ENCODE data around the gene MRPL36.
"Not testable (repeated sequence)": the region's sequence is repeated elsewhere in the genome, so short reads cannot be mapped to it uniquely, and the experiment has no call there.

Gene MRPL36

GRCh38 chr5:1799602-1800471 is at the start of gene MRPL36:
Gene MRPL36, minus strand, starts transcription at chr5:1799837. Its CDS starts 902 bp downstream, at chr5:1798935.
- DNase-seq (ENCODE audit: low read depth), result peak; percentile 90

- DNase-seq (ENCODE audit: low read depth), result no peak
Measured at GRCh38 chr5:1847611-1848010, 48.0 kb upstream of the MRPL36 start.

- no peak for DNase-seq (ENCODE audit: low read depth)
Measured at GRCh38 chr5:1847056-1847455, 47.4 kb upstream of the MRPL36 start.

- no peak for DNase-seq (ENCODE audit: low read depth)
Measured at GRCh38 chr5:1846583-1846982, 46.9 kb upstream of the MRPL36 start.

- no peak for DNase-seq (ENCODE audit: low read depth)
Measured at GRCh38 chr5:1845696-1846095, 46.1 kb upstream of the MRPL36 start.

- DNase-seq (ENCODE audit: low read depth), result no peak
Measured at GRCh38 chr5:1844708-1845436, 45.2 kb upstream of the MRPL36 start.

GRCh38 chr5:1843761-1844160 is 44.1 kb upstream of the MRPL36 start:
- DNase-seq (ENCODE audit: low read depth), result not testable (repeated sequence)

GRCh38 chr5:1842004-1842819 is 42.6 kb upstream of the MRPL36 start:
- DNase-seq (ENCODE audit: low read depth), result no peak

- no peak for DNase-seq (ENCODE audit: low read depth)
Measured at GRCh38 chr5:1840741-1841521, 41.3 kb upstream of the MRPL36 start.

- no peak for DNase-seq (ENCODE audit: low read depth)
Measured at GRCh38 chr5:1840071-1840547, 40.5 kb upstream of the MRPL36 start.

- DNase-seq (ENCODE audit: low read depth), result no peak
Measured at GRCh38 chr5:1838013-1838412, 38.4 kb upstream of the MRPL36 start.

GRCh38 chr5:1836891-1837880 is 37.5 kb upstream of the MRPL36 start:
- no peak for DNase-seq (ENCODE audit: low read depth)

- DNase-seq (ENCODE audit: low read depth), result no peak
Measured at GRCh38 chr5:1836176-1836890, 36.7 kb upstream of the MRPL36 start.

GRCh38 chr5:1835431-1835830 is 35.8 kb upstream of the MRPL36 start:
- no peak for DNase-seq (ENCODE audit: low read depth)

- DNase-seq (ENCODE audit: low read depth), result no peak
Measured at GRCh38 chr5:1834721-1835429, 35.2 kb upstream of the MRPL36 start.

GRCh38 chr5:1834022-1834551 is 34.5 kb upstream of the MRPL36 start:
- DNase-seq (ENCODE audit: low read depth), result no peak

- DNase-seq (ENCODE audit: low read depth), result no peak
Measured at GRCh38 chr5:1833264-1834021, 33.8 kb upstream of the MRPL36 start.

All from activated gamma-delta T cell treated with anti-CD3 and anti-CD28 coated beads, Interleukin-2, amount 50 U/mL, for 16 hours (primary cell).